GM12878 (cell line): ENCODE data around the gene ZNF212. TPM values are rescaled to one million over a fixed set of nuclear protein-coding genes. Genes with fewer than 3 reads are reported as not detected.
A peak's percentile ranks its signal among the peaks of the same experiment; 100 is the strongest.

Source experiments
- ASH2L ChIP-seq: fragments of 300-600, 200-600 bp; sonication (generic); IDR thresholded peaks from 2 replicates; pipeline ENCODE4 v1.6.1; 2017; ENCODE audit warnings: low read depth, mild to moderate bottlenecking, borderline replicate concordance
- ATF3 ChIP-seq: IDR thresholded peaks from 2 replicates; pipeline ENCODE4 v1.6.1; 2011; ENCODE audit warnings: low read depth, mild to moderate bottlenecking, low read length, moderate library complexity, borderline replicate concordance; ENCODE audit errors: extremely low read depth
- ATF7 ChIP-seq: fragments of 450-650 bp; IDR thresholded peaks from 2 replicates; pipeline ENCODE4 v1.6.1; 2016; ENCODE audit warnings: low read depth, mild to moderate bottlenecking
- BCL11A ChIP-seq: IDR thresholded peaks from 2 replicates; pipeline ENCODE4 v1.6.1; 2011; ENCODE audit warnings: low read depth, low read length
- BCL3 ChIP-seq: IDR thresholded peaks from 2 replicates; pipeline ENCODE4 v1.6.1; 2011; ENCODE audit warnings: borderline replicate concordance, low read depth, mild to moderate bottlenecking, moderate library complexity, low read length; ENCODE audit not compliant: insufficient read depth, poor library complexity, severe bottlenecking
- BHLHE40 ChIP-seq, 2 experiments: fragments of 450-650 bp in 1 of 2; IDR thresholded peaks; 2 replicates each; pipeline ENCODE4 v1.6.1; 2011 to 2017; ENCODE audit warnings: low read depth in 2 of 2, borderline replicate concordance in 1 of 2, improper control_type of control experiment in 1 of 2, low read length in 1 of 2, mild to moderate bottlenecking in 1 of 2
- BMI1 ChIP-seq: fragments of 450-650 bp; IDR thresholded peaks from 2 replicates; pipeline ENCODE4 v1.6.1; 2016; ENCODE audit warnings: mild to moderate bottlenecking, moderate library complexity, borderline replicate concordance
- CBX3 ChIP-seq: fragments of 200-600 bp; sonication (generic); IDR thresholded peaks from 2 replicates; pipeline ENCODE4 v1.6.1; 2016; ENCODE audit warnings: low read depth, borderline replicate concordance
- CEBPB ChIP-seq, 2 experiments: fragments of 150-350 bp in 1 of 2; IDR thresholded peaks; 2 replicates each; pipeline ENCODE4 v1.6.1; 2012 to 2014; ENCODE audit warnings: low read depth in 2 of 2, low read length in 2 of 2, borderline replicate concordance in 1 of 2, inconsistent platforms in 1 of 2
- CHD1 ChIP-seq: IDR thresholded peaks from 2 replicates; pipeline ENCODE4 v1.6.1; 2012; ENCODE audit warnings: low read depth, low read length, improper control_type of control experiment
- CREM ChIP-seq: IDR thresholded peaks from 2 replicates; pipeline ENCODE4 v1.6.1; 2014; ENCODE audit warnings: antibody characterized with exemption, low read depth
- EGR1 ChIP-seq, 2 experiments: IDR thresholded peaks; 1 replicate in 1 of 2; 2 replicates in 1 of 2; pipeline ENCODE4 v1.6.1; 2011 to 2012; ENCODE audit warnings: low read depth in 2 of 2, low read length in 2 of 2, borderline replicate concordance in 1 of 2, mild to moderate bottlenecking in 1 of 2, moderate library complexity in 1 of 2
- FOXM1 ChIP-seq: IDR thresholded peaks from 2 replicates; pipeline ENCODE4 v1.6.1; 2012; ENCODE audit warnings: low read depth, mild to moderate bottlenecking, inconsistent platforms, low read length, moderate library complexity
- IRF3 ChIP-seq: fragments of 450-650 bp; IDR thresholded peaks from 2 replicates; pipeline ENCODE4 v1.6.1; 2014; ENCODE audit warnings: mild to moderate bottlenecking
- IRF5 ChIP-seq: fragments of 450-650 bp; IDR thresholded peaks from 2 replicates; pipeline ENCODE4 v1.6.1; 2017; ENCODE audit warnings: borderline replicate concordance
- KAT2A ChIP-seq: conservative IDR thresholded peaks from 2 replicates; pipeline ENCODE4 v1.6.1; 2011; ENCODE audit warnings: low read depth, low read length; ENCODE audit not compliant: control insufficient read depth
- LARP7 ChIP-seq: fragments of 450-650 bp; IDR thresholded peaks from 2 replicates; pipeline ENCODE4 v1.6.1; 2017; ENCODE audit warnings: mild to moderate bottlenecking
- MEF2A ChIP-seq: IDR thresholded peaks from 2 replicates; pipeline ENCODE4 v1.6.1; 2011; ENCODE audit warnings: low read depth, mild to moderate bottlenecking, low read length, moderate library complexity; ENCODE audit not compliant: insufficient read depth
- MTA3 ChIP-seq: IDR thresholded peaks from 2 replicates; pipeline ENCODE4 v1.6.1; 2012; ENCODE audit warnings: low read length, inconsistent platforms, borderline replicate concordance
- NFXL1 ChIP-seq: fragments of 450-650 bp; IDR thresholded peaks from 2 replicates; pipeline ENCODE4 v1.6.1; 2017; ENCODE audit warnings: antibody characterized with exemption, mild to moderate bottlenecking, borderline replicate concordance
- NR2F1 ChIP-seq: fragments of 450-650 bp; conservative IDR thresholded peaks from 2 replicates; pipeline ENCODE4 v1.6.1; 2017; ENCODE audit warnings: mild to moderate bottlenecking
- RAD21 ChIP-seq: IDR thresholded peaks from 2 replicates; pipeline ENCODE4 v1.6.1; 2011; ENCODE audit warnings: mild to moderate bottlenecking, low read depth, low read length, moderate library complexity; ENCODE audit not compliant: insufficient read depth
- RAD51 ChIP-seq: fragments of 450-650 bp; IDR thresholded peaks from 2 replicates; pipeline ENCODE4 v1.6.1; 2016; ENCODE audit warnings: moderate library complexity, mild to moderate bottlenecking, inconsistent platforms
- RELA ChIP-seq: fragments of 450-650 bp; IDR thresholded peaks from 2 replicates; pipeline ENCODE4 v1.8.0; 2014; ENCODE audit warnings: borderline replicate concordance; ENCODE audit not compliant: partially characterized antibody
- RUNX3 ChIP-seq: IDR thresholded peaks from 2 replicates; pipeline ENCODE4 v1.6.1; 2012; ENCODE audit warnings: low read length, inconsistent platforms
- SREBF2 ChIP-seq: IDR thresholded peaks from 2 replicates; pipeline ENCODE4 v1.6.1; 2012; ENCODE audit warnings: mild to moderate bottlenecking, low read length
- STAT1 ChIP-seq: fragments of 450-650 bp; conservative IDR thresholded peaks from 2 replicates; pipeline ENCODE4 v1.6.1; 2014; ENCODE audit warnings: antibody characterized with exemption, mild to moderate bottlenecking
- TBL1XR1 ChIP-seq: IDR thresholded peaks from 2 replicates; pipeline ENCODE4 v1.6.1; 2012; ENCODE audit warnings: low read depth, low read length, improper control_type of control experiment
- polyA plus RNA-seq, 11 experiments: library from polyadenylated mRNA; depleted of rRNA in 4 of 11; unstranded in 6 of 11; stranded (reverse) in 5 of 11; fragments of >200 nt; fragmentation: Nextera tagmentation in 4 of 11; fragmentation: Illumina TruSeq in 1 of 11; extraction: Ambion mirVana in 4 of 11; extraction: Trizol in 1 of 11; gene quantifications; 1 replicate in 1 of 11; 2 replicates in 10 of 11; pipeline versions ENCODE4 v1.2.1 to v1.2.3, GENCODE V29; 2011 to 2016; ENCODE audit warnings: inconsistent platforms in 2 of 11, missing spikeins in 2 of 11, low read depth in 1 of 11
- total RNA-seq, 4 experiments: library from RNA; depleted of rRNA in 3 of 4; stranded (reverse); fragments of >200 nt in 3 of 4; fragmentation: Illumina TruSeq in 1 of 4; extraction: Trizol in 1 of 4; gene quantifications; 2 replicates each; pipeline versions ENCODE4 v1.2.1 to v1.2.3, GENCODE V29; 2013 to 2021

The ZNF212 gene
- total and polyA plus RNA-seq, 10 of the 15 experiments (the other 5 are each of a cell fraction or from before 2014, with no cell fraction given): 1.2 to 11.6 (median 5.4) TPM

GRCh38 chr7:149261829-149262617 is 22.6 kb downstream of the ZNF212 start, which contains the start of gene ZNF783 (continued):
- no peak; the same call in 1 of the 2 replicates for TF ChIP-seq CREM
- TF ChIP-seq BMI1: no peak
- no peak for TF ChIP-seq BCL3
- TF ChIP-seq ATF3: peak; percentile 13; the same call in 1 of the 2 replicates
- TF ChIP-seq TBL1XR1: no peak; the same call in 1 of the 2 replicates
- TF ChIP-seq STAT1: peak; percentile 91; the same call in 1 of the 2 replicates
- peak; percentile 9; the same call in 1 of the 2 replicates for TF ChIP-seq MEF2A
- TF ChIP-seq NFXL1: no peak
- no peak for TF ChIP-seq CBX3
- TF ChIP-seq RAD21: no peak
- TF ChIP-seq CEBPB (IDR thresholded peaks at IDR 0.05; ENCODE audit: borderline replicate concordance in 1 of 2, low read depth in 2 of 2, low read length in 2 of 2): no peak
- TF ChIP-seq KAT2A: no peak
- TF ChIP-seq IRF5: peak; percentile 39; the same call in 1 of the 2 replicates
- peak; percentile 50 for TF ChIP-seq RELA
- TF ChIP-seq MTA3: no peak
- TF ChIP-seq IRF3: no peak
- TF ChIP-seq RAD51: no peak
- no peak for TF ChIP-seq SREBF2
- no peak for TF ChIP-seq FOXM1
- no peak for TF ChIP-seq CHD1
- TF ChIP-seq ATF7: no peak
- TF ChIP-seq ASH2L: no peak
- TF ChIP-seq LARP7: peak; percentile 98
- no peak for TF ChIP-seq EGR1 (IDR thresholded peaks at IDR 0.05; ENCODE audit: borderline replicate concordance in 1 of 2, low read depth in 2 of 2, low read length in 2 of 2)
- TF ChIP-seq BCL11A: no peak
- TF ChIP-seq RUNX3: 0 out of 2 replicates have a peak, but pooled peaks have one; percentile 21
- peak; percentile 83 to 93 for TF ChIP-seq BHLHE40 (IDR thresholded peaks at IDR 0.05; ENCODE audit: borderline replicate concordance in 1 of 2, low read depth in 2 of 2, low read length in 1 of 2)
- peak; percentile 78 for TF ChIP-seq NR2F1
